ENCODE data around the gene LRBA. TPM values are rescaled to one million over a fixed set of nuclear protein-coding genes. Genes with fewer than 3 reads are reported as not detected.

The LRBA gene
- total RNA-seq, 4 donors from 2014 or later = 8.5 to 18.0 (median 11.9) TPM

GRCh38 chr4:150572704-150573504 lies 442.2 kb downstream of the LRBA start:
- Histone ChIP-seq H3K4me1 (no peaks in the 10 kb centered on the region), H3K27me3 (no peaks in the 10 kb centered on the region), H3K36me3 (no peaks in the 10 kb centered on the region), H3K9me3 (no peaks in the 10 kb centered on the region), H3K4me3 (no peak overlapping the region), H3K27ac (no peak overlapping the region)
- in situ Hi-C loops (cut with MboI; ENCODE audit: low sequenced_read_pairs in 4 of 4) = no loop called here
- intact Hi-C loops (cut with DNase I; ENCODE audit: low total_unique reads) = no loop called here
- TF ChIP-seq, protein P1, sequence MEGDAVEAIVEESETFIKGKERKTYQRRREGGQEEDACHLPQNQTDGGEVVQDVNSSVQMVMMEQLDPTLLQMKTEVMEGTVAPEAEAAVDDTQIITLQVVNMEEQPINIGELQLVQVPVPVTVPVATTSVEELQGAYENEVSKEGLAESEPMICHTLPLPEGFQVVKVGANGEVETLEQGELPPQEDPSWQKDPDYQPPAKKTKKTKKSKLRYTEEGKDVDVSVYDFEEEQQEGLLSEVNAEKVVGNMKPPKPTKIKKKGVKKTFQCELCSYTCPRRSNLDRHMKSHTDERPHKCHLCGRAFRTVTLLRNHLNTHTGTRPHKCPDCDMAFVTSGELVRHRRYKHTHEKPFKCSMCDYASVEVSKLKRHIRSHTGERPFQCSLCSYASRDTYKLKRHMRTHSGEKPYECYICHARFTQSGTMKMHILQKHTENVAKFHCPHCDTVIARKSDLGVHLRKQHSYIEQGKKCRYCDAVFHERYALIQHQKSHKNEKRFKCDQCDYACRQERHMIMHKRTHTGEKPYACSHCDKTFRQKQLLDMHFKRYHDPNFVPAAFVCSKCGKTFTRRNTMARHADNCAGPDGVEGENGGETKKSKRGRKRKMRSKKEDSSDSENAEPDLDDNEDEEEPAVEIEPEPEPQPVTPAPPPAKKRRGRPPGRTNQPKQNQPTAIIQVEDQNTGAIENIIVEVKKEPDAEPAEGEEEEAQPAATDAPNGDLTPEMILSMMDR (IDR thresholded peaks at IDR 0.05 in 4 of 5, conservative IDR thresholded peaks at IDR 0.05 in 1 of 5) = no peak
- no peak for TF ChIP-seq POLR2A (IDR thresholded peaks at IDR 0.05)
- DNase-seq = no peak
- ATAC-seq = no peak

GRCh38 chr4:150570862-150571261 lies 444.2 kb downstream of the LRBA start:
- H3K27ac ChIP-seq = no peak overlapping the region
- TF ChIP-seq, protein P1 (IDR thresholded peaks at IDR 0.05 in 4 of 5, conservative IDR thresholded peaks at IDR 0.05 in 1 of 5) = no peak
- TF ChIP-seq POLR2A (IDR thresholded peaks at IDR 0.05) = no peak
- H3K4me3 ChIP-seq = no peak overlapping the region
- H3K4me1 ChIP-seq = no peaks in the 10 kb centered on the region
- DNase-seq = no peak
- in situ Hi-C loops (cut with MboI; ENCODE audit: low sequenced_read_pairs in 4 of 4) = no loop called here
- H3K27me3 ChIP-seq = no peaks in the 10 kb centered on the region
- no peaks in the 10 kb centered on the region for H3K9me3 ChIP-seq
- ATAC-seq = no peak
- intact Hi-C loops (cut with DNase I; ENCODE audit: low total_unique reads) = no loop called here
- no peaks in the 10 kb centered on the region for H3K36me3 ChIP-seq

DNA sequence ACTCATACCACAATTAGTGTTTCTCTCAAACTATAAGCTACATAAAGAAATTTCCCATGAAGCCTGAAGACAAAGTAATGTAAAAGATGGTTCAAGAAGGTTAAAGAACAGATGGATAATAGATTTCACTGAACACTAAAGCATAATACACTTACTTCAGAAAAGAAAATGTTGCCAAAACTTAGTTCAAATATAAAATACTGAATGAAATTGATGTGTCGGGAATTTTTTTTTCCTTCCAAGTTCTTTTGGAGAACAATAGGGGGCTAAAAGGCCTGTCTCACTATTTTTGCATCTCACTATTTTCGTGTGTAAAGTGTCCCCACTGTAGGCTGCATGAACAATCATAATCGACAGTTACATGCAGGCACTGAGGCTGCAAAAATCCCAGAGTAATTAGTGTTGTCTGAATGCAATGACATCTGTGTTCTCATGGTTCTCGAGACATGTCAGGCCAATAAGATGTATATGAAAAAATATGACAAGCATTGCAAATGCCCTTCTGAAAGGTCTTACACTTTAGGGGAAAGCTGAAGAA lies 445.0 kb downstream of the LRBA start:
- no peak for ATAC-seq
- in situ Hi-C loops (cut with MboI; ENCODE audit: low sequenced_read_pairs in 4 of 4) = no loop called here
- H3K27ac ChIP-seq = no peak overlapping the region

GRCh38 chr4:150569384-150569987 lies 445.6 kb downstream of the LRBA start:
- Histone ChIP-seq H3K27me3 (no peaks in the 10 kb centered on the region), H3K9me3 (no peaks in the 10 kb centered on the region), H3K4me1 (no peaks in the 10 kb centered on the region), H3K36me3 (no peaks in the 10 kb centered on the region), H3K4me3 (no peak overlapping the region), H3K27ac (no peak overlapping the region)
- no peak for TF ChIP-seq POLR2A (IDR thresholded peaks at IDR 0.05)
- TF ChIP-seq, protein P1 (IDR thresholded peaks at IDR 0.05 in 4 of 5, conservative IDR thresholded peaks at IDR 0.05 in 1 of 5) = no peak
- ATAC-seq = no peak
- in situ Hi-C loops (cut with MboI; ENCODE audit: low sequenced_read_pairs in 4 of 4) (no loop called here), intact Hi-C loops (cut with DNase I; ENCODE audit: low total_unique reads) (no loop called here)
- no peak for DNase-seq

More for the DNA sequence above, 445.0 kb downstream of the LRBA start:
- Histone ChIP-seq H3K4me1 (no peaks in the 10 kb centered on the region), H3K9me3 (no peaks in the 10 kb centered on the region), H3K4me3 (no peak overlapping the region), H3K36me3 (no peaks in the 10 kb centered on the region), H3K27me3 (no peaks in the 10 kb centered on the region)
- no peak for DNase-seq
- intact Hi-C loops (cut with DNase I; ENCODE audit: low total_unique reads) = no loop called here
- TF ChIP-seq, protein P1 (IDR thresholded peaks at IDR 0.05 in 4 of 5, conservative IDR thresholded peaks at IDR 0.05 in 1 of 5) = no peak
- no peak for TF ChIP-seq POLR2A (IDR thresholded peaks at IDR 0.05)

All from gastrocnemius medialis (tissue), 4 donors.